Measurements from ENCODE around the gene SF3B3. TPM values are rescaled to one million over a fixed set of nuclear protein-coding genes. Genes with fewer than 3 reads are reported as not detected.

The SF3B3 gene
- total RNA-seq, 1 experiment from 2014 or later = 403 TPM

- Histone ChIP-seq H3K27ac (ENCODE audit: low read depth, low read length) (no peak overlapping the region), H3K9me2 (ENCODE audit: insufficient read depth) (no peaks in the 10 kb centered on the region), H3K4me2 (ENCODE audit: low read length) (no peak overlapping the region), H3K4me3 (replicated peaks in 1 of 2; ENCODE audit: low read depth in 1 of 2, low read length in 2 of 2) (no peak overlapping the region), H4K20me1 (ENCODE audit: insufficient read depth) (peaks cover 28% of the 10 kb centered on the region; the same call in 1 of the 2 replicates), H3K9ac (ENCODE audit: low read length) (no peak overlapping the region), H3K36me3 (ENCODE audit: control insufficient read depth in 1 of 2, insufficient read depth in 2 of 2, low read length in 2 of 2) (peaks cover 39 to 49% of the 10 kb centered on the region in 2 experiments), H3K9me3 (ENCODE audit: control insufficient read depth in 1 of 2, insufficient read depth in 1 of 2, low read depth in 1 of 2, low read length in 2 of 2) (no peaks in the 10 kb centered on the region), H3K4me1 (ENCODE audit: control insufficient read depth in 1 of 2, insufficient read depth in 2 of 2, low read length in 2 of 2) (peaks cover 2 to 10% of the 10 kb centered on the region in 2 experiments; a peak in 3 of 4 replicates), H2AFZ (ENCODE audit: low read depth, low read length, poor library complexity, severe bottlenecking) (no peak overlapping the region), H3K27me3 (ENCODE audit: insufficient read depth, low read length) (no peaks in the 10 kb centered on the region), H3K79me2 (ENCODE audit: insufficient read depth, low read length) (peaks cover 97% of the 10 kb centered on the region)
- POLR2A ChIA-PET = no interaction called here
- intact Hi-C loops (cut with micrococcal nuclease) = loop anchor here (10.0 kb wide), 1 partner anchor 127 kb away; no protein-coding TSS in a partner anchor
- CTCF ChIA-PET = no interaction called here
- DNase-seq (ENCODE audit: low read depth, low spot score) = no peak
- RAD21 ChIA-PET (ENCODE audit: low non-redundant PET in 1 of 2, low total read pairs in 2 of 2, uncharacterized antibody in 2 of 2, unreplicated experiment in 2 of 2) = no interaction called here
- no peak for ATAC-seq
- no TSS peak for BruUV-seq (replicated peaks)
- TF ChIP-seq ZNF274 (IDR thresholded peaks at IDR 0.05; ENCODE audit: low read depth, low read length) (no peak), REST (IDR thresholded peaks at IDR 0.05; ENCODE audit: low read depth) (no peak), ELF1 (IDR thresholded peaks at IDR 0.05; ENCODE audit: borderline replicate concordance, low read depth) (no peak)
Observed at GRCh38 chr16:70527315-70527996, 3.8 kb downstream of the SF3B3 start.
